NCI-H460 (cell line): ENCODE measurements around the gene IKZF1. TPM values are rescaled to one million over a fixed set of nuclear protein-coding genes. Genes with fewer than 3 reads are reported as not detected.
"Not testable (repeated sequence)": the region's sequence is repeated elsewhere in the genome, so short reads cannot be mapped to it uniquely, and the experiment has no call there.

Experiments used
- DNase-seq: peaks from one replicate; pipeline ENCODE4 v3.0.0-alpha.2; 2016; ENCODE audit warnings: low read depth; ENCODE audit errors: extremely low read depth
- total RNA-seq: library from RNA; depleted of rRNA; stranded (reverse); fragments of >200 nt; shearing (Covaris generic); gene quantifications from 2 replicates; pipeline ENCODE4 v1.2.3, GENCODE V29; 2014

Gene IKZF1
- total RNA-seq, 1 experiment from 2014 or later = not detected

DNA sequence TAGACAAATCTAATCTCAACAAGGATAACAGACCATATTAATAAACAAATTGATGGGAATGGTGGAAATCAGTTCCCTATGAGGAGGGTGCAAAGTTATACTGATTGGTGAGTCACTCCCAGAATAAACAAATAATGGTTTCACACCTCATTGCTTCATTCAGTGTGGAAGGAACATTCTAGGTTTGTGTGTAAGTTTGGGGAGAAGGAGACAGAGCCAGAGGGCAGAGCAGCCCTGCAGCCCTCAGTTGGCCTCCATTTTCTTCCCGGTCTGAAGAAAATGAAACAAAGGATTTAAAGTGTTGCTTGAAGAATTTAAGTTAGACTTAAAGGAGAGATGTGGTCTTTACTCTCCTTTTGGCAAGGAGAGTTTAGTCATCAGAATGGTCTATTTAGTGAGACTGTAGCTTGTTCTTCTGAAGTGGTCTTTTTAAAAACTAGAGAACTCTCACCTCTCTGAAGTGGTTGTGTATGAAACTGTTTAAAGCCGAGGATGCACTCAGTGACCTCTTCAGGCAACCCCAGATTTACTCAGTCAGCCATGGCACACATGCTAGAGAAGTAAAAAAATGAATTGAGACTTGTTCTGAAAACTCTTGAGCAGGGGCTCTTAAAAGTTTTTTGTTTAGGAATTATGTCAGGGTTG, 27.2 kb downstream of the IKZF1 start:
- no peak for DNase-seq

DNA sequence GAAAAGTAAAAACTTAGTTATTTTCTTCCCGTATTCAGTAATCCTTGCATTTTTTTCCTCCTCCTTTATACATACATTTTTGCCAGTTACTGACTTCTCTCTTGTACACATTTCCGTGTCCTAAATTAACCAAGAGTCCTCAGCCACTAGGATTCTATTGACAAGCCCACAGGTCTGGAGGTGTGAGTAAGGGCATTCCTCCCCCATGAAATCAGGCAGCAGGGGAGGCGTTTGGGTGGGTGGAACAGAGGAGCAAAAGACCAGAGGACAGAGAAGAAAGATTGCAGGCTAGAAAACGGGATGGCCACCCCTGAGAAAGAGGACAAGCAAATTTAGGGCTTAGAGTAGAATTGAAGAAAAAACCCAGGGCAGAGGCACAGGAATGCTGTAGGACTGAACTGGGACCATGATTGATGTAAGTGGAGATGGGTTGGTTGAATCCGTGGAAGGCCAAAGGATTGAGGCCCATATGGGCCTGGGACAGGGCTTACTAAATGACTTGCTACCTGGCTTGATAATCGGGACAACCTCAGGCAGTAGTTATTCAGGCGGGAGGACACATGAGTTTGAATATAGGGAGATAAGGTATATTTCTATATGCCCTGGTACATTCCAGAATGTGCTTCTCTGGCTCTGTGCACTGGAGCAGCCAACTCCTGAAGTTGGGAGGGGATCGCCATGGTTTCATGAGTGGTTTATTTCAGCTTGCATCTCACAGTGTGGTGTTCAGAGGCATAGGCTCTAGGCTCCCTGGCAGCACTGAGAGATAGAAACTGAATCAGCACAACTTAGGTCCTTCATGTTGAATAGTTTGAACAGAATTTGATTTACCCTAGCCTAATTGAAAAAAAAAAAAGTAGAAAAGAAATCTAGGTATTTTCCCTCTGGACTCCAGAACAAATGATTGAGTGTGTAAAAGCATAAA, 28.0 kb downstream of the IKZF1 start:
- DNase-seq = no peak

DNA sequence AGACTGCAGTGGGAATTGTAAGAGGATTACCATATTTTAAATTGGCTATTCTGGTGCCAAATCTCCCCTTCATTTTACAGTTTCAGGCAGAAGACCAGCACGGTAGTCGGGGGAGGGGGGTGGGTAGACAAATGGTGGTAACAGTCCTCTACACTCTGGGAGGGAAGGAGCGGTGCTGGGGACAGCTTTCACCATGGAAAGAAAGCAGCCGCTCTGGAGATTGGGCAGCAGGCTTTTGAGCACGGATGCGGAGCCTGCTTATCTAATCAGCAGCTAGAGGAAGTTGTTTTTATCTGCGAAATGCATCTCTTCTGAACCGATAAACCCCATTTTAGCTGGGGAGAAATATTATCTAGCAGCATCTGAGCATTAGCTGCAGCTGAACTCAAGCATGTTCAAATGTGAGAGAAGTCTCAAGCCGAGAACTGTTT, 28.7 kb downstream of the IKZF1 start:
- no peak for DNase-seq

DNA sequence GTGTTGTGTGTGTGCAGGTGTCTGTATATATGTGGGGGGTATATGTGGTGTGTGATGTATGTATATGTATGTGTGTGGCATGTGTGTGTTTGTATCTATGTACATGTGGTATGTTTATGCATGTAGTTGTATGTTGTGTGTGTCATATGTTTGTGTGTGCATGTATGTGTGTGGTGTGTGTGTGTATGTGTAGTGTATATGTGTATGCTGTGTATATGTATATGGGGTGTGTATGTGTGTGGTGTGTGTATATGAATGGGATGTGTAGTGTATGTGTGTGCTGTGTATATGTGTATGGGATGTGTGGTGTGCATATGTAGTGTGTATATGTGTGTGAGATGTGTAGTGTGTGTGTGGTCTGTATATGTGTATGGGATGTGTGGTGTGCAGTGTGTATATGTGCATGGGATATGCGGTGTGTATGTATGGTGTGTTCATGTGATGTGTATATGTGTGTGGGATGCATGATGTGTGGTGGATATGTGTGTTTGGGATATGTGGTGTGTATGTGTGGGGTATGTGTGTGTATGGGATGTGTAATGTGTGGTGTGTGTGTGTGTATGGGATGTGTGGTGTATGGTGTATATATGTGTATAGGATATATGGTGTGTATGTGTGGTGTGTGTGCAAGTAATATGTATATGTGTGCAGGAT, 30.0 kb downstream of the IKZF1 start:
- no peak for DNase-seq

DNA sequence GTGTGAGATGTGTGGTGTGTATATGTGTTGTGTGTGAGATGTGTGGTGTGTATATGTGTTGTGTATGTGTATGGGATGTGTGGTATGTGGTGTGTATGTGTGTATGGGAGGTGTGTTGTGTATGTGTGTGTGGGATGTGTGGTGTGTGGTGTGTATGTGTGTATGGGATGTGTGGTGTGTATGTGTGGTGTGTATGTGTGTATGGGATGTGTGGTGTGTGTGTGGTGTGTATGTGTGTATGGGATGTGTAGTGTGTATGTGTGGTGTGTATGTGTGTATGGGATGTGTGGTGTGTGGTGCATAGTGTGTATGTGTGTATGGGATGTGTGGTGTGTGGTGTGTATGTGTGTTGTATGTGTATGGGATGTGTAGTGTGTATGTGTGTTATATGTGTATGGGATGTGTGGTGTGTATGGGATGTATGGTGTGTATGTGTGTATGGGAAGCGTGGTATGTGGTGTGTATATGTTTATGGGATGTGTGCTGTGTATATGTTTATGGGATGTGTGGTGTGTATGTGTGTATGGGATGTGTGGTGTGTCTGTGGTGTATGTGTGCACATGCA, 30.8 kb downstream of the IKZF1 start:
- DNase-seq = no peak

DNA sequence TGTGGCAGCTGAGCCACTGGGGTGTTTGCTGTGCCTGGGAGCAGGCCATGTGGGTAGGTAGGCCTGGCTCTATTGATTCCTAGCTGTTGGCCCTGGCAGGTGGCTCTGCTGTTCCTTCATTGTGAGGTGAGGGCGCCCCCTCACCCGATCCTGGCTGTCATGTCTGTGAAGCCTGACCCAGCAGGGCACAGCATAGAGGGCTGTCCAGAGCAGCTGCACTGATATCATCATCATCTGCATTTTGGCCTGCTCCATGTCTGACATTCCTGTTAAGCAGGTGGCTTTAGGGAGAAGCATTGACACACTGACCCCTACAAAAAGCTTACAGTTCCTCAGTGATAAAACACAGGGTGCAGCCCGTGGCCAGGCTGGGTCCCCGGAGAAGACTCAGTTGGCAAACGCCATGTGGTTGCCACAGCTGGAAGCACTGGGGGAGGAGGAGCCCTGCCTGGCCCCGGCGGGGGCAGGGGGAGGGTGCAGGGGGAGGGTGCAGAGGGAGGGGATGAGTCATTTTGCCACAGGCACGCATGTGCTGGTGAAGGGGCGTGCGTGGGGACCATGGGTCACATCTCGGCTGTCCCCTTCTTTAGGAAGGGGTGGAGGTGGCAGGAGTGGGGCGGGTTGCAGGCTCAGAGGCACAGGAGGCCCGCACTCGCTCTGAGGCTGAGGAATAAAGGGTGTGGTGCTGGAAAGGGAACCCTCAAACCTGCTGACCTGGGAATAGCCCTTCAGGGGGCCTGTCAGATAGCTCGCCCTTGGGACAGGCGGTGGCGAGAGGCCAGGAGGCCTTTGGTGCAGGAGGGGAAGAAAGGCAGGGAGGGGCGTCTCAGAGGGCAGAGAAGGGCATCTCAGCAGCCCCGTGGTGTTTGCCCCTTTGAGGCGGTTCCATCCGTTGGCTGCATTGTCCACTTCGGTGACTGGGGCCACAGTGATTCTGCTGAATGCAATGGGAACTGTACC, 31.6 kb downstream of the IKZF1 start:
- no peak for DNase-seq

DNA sequence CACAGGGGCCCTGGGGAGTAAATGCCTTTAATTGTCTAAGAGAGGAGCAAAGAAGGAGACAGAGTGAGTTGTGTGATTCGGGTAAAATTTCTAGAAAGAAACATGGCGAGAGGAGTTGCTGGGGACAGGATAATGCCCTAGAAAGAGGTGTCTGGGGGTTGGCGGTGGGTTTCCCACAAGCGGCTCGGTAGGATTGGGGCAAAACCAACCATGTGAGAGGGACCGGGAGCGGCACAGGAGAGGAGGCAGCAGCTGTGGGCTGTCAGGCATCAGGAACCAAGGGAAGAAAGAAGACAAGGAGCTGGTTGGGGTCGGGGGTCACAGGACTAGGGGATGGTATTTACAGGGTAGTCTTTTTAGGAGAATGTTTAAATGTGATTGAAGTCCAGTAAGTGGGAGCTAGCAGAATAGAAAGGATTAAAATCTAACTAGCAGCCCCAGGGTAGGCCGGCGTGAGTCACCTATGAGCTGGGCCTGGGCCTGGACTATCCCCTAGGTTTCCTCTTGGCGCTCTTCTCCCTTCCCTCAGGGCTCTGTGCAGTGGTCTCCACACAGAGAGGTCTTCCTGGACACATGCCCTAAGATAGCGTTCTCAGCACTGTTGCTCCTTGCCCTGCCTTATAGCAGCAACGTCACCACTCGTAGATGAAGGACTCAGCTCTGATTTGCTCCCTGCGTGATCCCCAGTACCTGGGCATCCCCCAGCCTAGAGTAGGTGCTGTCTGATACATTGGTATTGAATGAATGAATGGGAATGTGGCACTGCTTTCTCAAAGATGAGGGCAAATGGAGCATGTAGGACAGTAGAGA, 32.6 kb downstream of the IKZF1 start:
- DNase-seq = no peak

DNA sequence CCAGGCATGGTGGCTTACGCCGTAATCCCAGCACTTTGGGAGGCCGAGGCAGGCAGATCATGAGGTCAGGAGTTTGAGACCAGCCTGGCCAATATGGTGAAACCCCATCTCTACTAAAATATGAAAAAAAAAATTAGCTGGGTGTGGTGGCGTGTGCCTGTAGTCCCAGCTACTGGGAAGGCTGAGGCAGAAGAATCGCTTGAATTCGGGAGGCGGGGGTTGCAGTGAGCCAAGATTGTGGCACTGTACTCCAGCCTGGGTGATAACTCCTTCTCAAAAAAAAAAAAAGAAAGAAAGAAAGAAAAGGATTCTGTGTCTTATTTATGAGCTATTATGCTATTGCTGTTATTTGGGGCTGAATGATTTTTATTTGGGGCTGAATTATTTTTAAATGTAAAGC, 35.0 kb downstream of the IKZF1 start:
- not testable (repeated sequence) for DNase-seq

DNA sequence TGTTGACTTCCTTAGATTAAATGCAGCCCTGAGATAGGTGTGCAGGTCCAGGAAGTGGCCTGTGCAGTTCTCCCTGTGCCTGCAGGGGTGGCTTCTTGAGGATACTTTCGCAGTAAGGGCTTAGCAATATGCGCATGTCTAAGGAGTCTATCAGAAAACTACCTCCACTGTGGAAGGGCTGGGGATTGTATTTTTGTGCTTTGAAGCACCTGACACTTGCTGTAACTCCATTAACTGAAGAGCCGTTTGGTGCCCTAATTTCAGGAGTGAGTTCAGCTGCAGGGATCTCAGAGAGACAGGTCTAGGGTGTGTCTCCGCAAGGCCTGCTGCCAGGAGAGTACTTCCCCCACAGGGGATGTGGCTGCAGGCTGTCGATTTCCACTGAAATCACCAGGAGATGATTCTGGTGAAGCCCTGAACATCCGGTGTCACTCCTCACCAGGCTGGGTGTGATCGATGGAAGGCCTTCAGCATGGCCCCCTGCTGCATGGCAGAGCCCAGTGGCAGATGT, 35.5 kb downstream of the IKZF1 start:
- DNase-seq = no peak

DNA sequence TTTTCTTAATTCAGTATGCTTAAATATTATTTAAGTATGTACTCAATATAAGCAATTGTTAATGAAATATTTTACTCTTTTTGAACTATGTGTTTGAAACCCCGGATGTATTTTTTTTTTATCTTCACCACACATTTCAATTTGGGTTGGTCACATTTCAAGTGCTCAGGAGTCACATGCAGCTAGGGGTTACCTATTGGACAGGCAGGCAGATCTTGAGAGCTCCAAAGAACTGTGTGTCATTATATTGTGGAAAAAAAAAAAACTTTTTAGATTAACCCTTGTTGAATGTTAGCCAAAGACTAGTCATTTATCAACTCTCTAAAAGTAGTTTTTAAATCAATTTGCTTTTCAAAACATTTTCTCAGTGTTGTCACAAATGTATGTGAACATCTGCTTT, 37.2 kb downstream of the IKZF1 start:
- DNase-seq = no peak

DNA sequence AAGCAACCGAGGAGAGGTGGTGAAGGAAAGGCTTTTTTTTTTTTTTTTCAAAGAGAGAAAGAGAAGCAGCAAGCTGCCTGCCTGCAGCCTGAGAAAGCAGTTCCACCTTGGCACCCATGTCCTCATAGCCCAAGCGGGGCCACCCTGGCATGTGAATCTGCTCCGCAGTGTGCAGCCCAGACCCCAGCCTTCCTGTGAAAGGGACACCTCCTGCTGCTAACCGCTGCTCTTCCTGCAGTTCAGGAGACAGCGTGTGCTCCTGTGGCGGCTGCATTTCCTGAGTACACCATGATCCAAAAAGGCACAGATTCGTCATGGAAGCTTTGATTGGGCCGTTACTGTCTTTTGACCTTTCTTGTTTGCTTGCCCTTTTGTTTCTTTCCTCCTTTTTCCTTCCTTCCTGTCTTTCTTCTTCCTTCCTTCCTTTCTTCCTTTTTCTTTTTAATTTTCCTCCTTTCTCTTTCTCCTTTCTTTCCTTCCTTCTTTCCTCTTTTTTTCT, 38.1 kb downstream of the IKZF1 start:
- no peak for DNase-seq

DNA sequence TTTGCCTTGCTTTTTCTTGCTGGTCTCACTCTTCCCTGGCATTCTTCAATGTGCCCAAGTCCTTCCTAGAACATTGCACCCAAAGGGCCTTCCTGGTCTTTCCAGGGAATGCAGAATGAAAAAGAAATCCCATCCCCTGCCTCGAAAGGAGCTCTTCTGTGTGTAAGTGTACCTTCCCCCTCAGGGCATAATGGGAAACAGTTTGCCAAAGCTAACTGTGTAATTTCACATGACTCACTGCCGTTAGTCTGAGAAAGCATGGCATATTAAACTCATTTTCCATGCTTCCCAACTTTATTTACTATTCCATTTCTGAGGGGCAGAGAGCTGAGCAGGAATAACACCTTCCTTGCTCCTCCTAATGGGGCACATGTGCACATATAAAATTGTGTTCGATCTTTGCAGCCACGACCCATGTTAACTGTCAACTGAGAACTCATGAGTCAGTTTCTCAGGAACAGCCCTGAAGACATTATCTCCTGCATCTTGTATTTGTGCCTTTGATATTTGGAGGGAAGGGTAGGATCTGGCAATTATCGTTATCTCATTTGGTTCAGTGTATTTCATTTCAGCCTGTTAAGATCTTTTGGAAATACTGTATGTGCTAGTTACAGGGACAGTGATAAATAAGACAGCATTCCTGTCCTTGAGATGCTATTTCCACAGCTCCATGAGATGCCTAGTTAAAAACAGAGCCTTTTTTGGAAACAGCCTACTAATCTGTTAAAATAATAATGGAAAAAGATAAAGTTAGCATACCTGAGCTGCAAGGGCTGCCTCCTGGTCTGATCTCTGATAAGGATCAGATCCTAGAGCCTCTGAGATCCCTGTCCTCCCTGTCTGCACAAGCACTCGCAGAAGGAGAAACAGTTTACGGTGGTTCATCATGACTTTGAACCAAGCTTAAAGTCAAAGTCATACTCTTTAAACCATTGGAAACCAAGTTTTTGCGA, 42.3 kb downstream of the IKZF1 start:
- no peak for DNase-seq

DNA sequence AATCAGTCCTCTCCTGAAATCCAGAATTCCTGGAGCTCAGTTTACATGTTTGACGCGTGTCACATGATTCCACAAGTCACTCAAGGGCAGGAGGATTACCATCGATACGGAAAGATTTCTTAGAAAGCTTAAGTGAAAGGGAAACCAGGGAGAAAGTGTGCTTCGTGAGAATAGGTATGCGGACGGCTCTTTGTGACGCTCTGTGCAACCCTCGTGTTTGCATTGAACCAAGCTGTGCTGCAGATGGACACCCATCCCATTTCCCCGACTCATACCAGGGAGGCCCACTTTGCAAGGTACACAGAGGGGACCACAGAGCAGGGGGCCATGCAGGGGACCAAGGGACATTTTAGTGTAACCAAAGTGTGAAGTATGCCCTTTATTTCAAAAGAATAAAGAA, 43.2 kb downstream of the IKZF1 start:
- no peak for DNase-seq

DNA sequence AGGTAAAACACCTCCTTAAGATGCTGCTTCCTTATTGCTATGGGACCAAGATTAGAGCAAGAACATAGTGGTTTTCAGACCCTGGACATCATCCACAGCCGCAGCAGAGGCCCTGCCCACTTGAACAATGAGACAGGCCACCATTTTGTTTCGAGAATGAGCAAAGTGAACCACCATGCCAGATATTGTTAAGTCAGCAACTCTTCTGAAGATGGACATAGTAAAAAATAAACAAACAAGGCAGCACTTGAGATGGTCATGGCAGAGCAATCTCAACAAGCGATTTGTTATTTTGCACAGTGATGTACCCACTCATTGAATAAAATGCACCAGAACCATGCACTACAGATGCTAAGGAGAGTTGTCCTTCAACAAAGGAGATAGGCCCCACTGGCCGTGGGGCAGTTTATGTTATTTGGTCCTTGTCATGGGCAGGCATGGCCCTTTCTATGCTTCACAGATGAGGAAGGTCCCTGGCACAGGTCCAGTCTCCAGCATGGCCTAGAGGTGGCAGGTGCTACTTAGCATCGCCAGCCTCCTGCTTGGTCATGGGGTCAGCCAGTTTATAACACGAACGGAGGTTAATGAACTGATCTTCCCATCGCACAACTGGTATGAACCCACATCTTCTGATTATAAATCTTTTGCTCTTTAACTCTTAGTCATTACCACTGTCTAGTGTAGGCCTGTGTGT, 44.1 kb downstream of the IKZF1 start:
- no peak for DNase-seq

DNA sequence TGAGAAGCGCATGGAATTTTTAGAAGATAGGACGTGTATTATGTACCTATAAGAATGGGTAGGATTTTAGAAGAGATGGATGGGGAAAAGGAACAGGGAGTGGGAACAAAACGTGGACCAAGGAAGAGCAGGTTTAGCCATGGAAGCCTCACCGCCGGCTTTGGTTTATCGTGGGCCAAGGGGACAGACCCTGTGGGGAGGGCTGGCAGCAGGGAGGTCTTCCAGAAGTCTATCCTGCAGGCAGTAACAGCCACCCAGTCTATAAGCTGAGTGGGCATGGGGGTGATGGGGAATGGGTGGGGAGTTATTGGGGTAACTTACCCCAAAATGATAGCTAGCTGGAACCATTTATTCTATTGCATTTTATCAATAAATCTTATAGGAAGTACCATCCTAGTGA, 44.9 kb downstream of the IKZF1 start:
- no peak for DNase-seq

DNA sequence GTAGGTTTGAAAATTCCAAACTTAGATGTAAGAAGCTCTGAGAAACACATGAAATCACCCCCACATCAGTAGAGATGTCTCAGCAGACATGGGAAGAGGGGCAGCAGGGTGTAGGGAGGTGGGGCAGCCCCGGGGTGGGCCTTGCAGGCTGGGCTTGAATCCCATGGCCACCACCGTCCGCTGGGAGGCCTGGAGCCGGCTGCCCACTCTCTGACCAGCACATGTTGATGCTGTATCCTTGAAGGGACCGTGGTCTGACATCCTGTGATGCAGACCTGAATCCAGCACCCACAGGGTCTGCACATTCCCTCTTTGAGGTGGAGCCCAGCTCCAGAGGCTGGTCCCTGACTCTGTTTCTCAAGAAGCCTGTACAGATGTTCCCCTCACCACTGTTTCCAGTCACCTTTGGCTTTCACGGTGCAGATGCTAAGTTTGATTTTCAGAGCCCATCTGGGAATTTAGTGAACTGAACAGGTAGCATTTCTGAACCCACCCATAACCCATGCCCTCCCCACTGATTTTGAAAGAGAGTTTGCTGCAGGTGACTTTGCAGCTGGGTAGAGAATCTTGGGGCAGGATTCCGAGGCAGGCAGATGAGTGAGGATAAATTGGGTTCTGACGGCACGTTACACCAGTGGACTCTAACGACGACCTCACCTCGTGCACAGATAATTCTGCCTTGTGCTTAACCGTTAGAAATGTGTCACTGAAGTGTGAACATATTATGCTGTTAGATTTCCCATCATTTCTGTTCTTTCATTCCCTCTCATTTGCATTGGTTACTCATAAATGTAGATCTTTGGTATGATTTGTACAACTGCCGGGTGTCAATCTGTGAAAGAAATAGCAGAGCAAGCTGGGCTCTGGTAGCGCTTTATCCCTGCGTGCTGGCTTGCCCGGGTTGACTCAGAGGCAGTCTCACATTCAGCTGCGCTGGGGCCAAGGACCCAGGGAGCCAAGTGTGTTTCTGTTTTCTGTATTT, 45.7 kb downstream of the IKZF1 start:
- DNase-seq = no peak
